GM21825 (cell line): ENCODE measurements around the gene RNASE1.
"Not testable (repeated sequence)": the region's sequence is repeated elsewhere in the genome, so short reads cannot be mapped to it uniquely, and the experiment has no call there.

Source experiments
- ATAC-seq: cut with Tn5 transposase; IDR thresholded peaks from one replicate; pipeline ENCODE4 v1.9.1; 2021; ENCODE audit warnings: mild to moderate bottlenecking, moderate library complexity; ENCODE audit not compliant: unreplicated experiment

RNASE1 gene

GRCh38 chr14:20774258-20774824 is 28.3 kb downstream of the RNASE1 start:
- no peak for ATAC-seq

DNA sequence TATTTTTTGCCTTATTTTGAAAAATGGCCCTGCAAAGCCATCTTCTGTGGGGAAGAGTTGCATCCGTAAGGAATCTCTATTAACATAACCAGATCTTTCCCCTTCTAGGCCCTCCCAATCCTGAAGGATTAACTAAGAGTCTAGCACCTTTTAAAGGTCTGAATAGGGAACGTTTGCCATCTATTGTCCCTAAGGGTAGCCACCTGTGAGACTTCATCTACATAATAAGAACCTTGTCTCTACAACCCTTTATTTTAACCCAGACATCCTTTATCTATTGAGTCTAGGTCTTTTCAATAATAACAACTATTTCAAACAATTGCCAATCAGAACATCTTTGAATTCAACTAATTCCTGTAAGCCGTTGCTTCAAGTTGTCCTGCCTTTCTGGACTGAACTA is 30.0 kb downstream of the RNASE1 start:
- ATAC-seq: no peak

DNA sequence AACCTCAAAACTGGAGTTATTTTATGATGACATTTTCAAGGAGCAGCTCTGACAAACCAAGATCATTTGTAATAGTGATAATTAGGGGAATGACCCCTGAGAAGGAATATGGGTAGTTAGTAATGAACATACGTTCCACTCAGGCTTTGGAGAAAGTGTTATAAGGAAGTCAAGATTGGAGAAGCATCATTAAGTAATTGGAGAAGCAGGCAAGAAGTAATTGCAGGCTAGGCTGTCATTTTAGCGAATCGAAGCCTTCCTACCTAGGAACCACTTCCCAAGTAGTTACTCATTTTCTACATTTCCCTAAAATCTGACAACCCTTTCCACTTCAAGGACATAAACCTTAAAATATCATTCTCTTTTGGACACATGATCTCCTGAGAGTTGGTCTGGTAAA is 33.2 kb downstream of the RNASE1 start:
- ATAC-seq: no peak

DNA sequence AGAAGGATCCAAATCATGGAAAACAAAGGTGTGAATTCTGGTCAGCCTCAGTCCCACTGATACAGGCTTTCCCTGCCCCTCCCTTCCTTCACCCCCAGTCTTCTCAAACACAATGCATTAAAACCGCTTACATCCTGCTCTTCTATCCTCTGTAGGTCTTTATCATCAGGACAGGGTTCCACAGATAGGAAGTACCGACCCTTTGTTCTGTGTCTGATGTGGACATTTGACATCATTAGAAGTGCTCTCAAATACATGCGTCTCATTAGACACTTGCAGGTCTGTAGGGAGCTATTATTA is 34.1 kb downstream of the RNASE1 start:
- ATAC-seq: no peak

GRCh38 chr14:20760950-20761349 is 41.7 kb downstream of the RNASE1 start:
- no peak for ATAC-seq

DNA sequence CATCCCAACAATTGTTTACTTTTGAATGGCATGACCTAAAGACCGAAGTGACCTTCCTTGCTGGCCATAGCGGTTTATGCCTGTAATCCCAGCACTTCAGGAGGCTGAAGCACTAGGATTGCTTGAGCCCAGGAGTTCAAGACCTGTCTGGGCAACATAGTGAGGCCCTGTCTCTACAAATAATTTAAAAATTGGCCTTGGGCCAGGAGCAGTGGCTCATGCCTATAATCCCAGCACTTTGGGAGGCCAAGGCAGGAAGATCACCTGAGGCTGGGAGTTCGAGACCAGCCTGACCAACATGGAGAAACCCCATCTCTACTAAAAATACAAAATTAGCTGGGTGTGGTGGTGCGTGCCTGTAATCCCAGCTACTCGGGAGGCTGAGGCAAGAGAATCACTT is 43.2 kb downstream of the RNASE1 start:
- ATAC-seq: not testable (repeated sequence)

GRCh38 chr14:20757965-20758364 is 44.7 kb downstream of the RNASE1 start:
- no peak for ATAC-seq

DNA sequence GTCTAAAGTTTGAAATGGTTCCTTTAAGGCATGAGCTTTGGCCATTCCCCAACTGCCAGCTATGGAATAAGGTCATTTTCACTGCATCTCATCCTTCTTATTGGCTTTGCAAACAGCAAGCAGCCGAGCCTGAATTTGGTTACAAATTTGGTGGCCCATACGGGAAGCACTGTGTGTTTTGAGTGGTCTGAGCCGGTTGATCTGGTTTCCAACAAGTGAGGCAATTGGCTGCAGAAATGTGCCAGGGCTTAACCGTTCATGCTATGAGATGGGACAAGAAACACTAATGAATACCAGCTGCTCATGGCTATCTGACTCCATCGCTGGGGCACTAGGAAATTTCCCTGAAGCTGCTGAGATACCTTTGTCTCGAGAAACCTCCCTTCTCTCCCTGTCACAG is 47.6 kb downstream of the RNASE1 start:
- no peak for ATAC-seq

DNA sequence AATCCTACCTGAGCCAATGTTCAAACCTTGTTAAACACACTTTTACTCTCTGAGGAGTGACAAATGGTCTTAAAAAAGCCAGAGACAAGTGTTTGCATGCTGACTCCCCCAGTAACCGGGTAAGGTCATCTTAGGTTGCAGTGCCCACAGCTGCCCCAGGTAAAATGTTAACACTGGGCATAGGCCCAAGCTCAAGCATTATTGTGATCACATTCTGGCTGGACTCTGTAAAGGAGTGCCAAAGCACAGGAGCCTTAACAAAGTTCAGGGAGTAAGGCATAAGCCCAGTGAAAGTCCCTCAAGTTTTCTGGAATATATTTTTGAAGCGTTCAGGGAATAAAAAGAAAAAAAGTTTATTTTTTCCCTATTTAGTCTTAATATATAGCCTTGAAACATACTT is 48.3 kb downstream of the RNASE1 start:
- no peak for ATAC-seq

- no peak for ATAC-seq
These were observed 50.6 kb downstream of the RNASE1 start for GRCh38 chr14:20751963-20752562.
